Psoas muscle (tissue), 8 donors: ENCODE measurements around the gene VWA5A. TPM values are rescaled to one million over a fixed set of nuclear protein-coding genes. Genes with fewer than 3 reads are reported as not detected.

Experiments
- ATAC-seq, 4 donors: fragments of 200-7000 bp; cut with Tn5 transposase; one replicate each; pipeline ENCODE4 v1.9.1; 2020; ENCODE audit warnings: moderate library complexity in 3 of 4, mild to moderate bottlenecking in 2 of 4
- DNase-seq, 2 donors: peaks; one replicate each; pipeline ENCODE4 v3.0.0-alpha.2; 2020
- H3K27ac ChIP-seq: fragments of 200-600 bp; one replicate; pipeline ENCODE4 v1.8.0; 2022
- H3K27me3 ChIP-seq, 3 donors: fragments of 200-600 bp in 1 of 3; one replicate each; pipeline versions ENCODE4 v1.6.1 to v1.8.0; 2013 to 2022; ENCODE audit warnings: low read length in 2 of 3, mild to moderate bottlenecking in 2 of 3, moderate library complexity in 1 of 3; ENCODE audit not compliant: insufficient read depth in 3 of 3
- H3K36me3 ChIP-seq, 2 donors: fragments of 200-600 bp in 1 of 2; one replicate each; pipeline versions ENCODE4 v1.6.1 to v1.8.0; 2013 to 2022; ENCODE audit warnings: low read depth in 1 of 2, mild to moderate bottlenecking in 1 of 2, moderate library complexity in 1 of 2; ENCODE audit not compliant: insufficient read depth in 1 of 2
- H3K4me1 ChIP-seq: fragments of 200-600 bp; one replicate; pipeline ENCODE4 v1.8.0; 2022
- H3K4me3 ChIP-seq: fragments of 200-600 bp; one replicate; pipeline ENCODE4 v1.8.0; 2022; ENCODE audit warnings: mild to moderate bottlenecking
- H3K9me3 ChIP-seq: fragments of 200-600 bp; one replicate; pipeline ENCODE4 v1.8.0; 2022
- CTCF ChIP-seq: fragments of 200-600 bp; IDR thresholded peaks from one replicate; pipeline ENCODE4 v1.8.0; 2022; ENCODE audit warnings: antibody characterized with exemption
- whole genome bisulfite sequencing, 3 donors: extraction: QIAGEN DNeasy Blood & Tissue Kit; methylation state at CpG; one replicate each; pipeline versions ENCODE4 v1.1.6 to v1.1.7; 2013; 5-methylcytosine and 5-hydroxymethylcytosine counted together
- intact Hi-C, 2 donors: fragments of 100-400 bp; cut with DNase I; formaldehyde crosslinking; loops; one replicate each; pipeline versions ENCODE4 v1.11.0 to v1.14.2; 2022
- long read RNA-seq, 2 donors: library from polyadenylated mRNA; unstranded; transcript quantifications; one replicate each; pipeline ENCODE4 v2.0.0, GENCODE V29; 2021
- polyA plus RNA-seq, 3 donors: library from polyadenylated mRNA; stranded (reverse); fragments of 200-250 nt; gene quantifications; one replicate each; pipeline ENCODE4 v1.2.3, GENCODE V29; 2013
- total RNA-seq, 4 donors: library from RNA; stranded (reverse); fragmentation: NEBNext Ultra II Directional in 2 of 4; extraction: Animal tissue kit (Norgen Biotek cat#: 25700) in 2 of 4; gene quantifications; one replicate each; pipeline versions ENCODE4 v1.2.1 to v1.2.4, GENCODE V29; 2021 to 2023
- donor health status: healthy with polysubstance abuse.
- donor health status: DM: no; HTN: no; CAD: no; lungs with moderate emphysema.
- donor health status: Bipolar disorder and iron deficiency.
- donor health status: healthy.
- donor health status: DM: yes; HTN: yes; CAD: no.
- donor health status: DM: no; HTN: no; CAD: no.
- donor health status: DM: no; HTN: no; CAD: no.
- donor health status: DM: yes; HTN: yes; CAD: no.

VWA5A gene, protein sequence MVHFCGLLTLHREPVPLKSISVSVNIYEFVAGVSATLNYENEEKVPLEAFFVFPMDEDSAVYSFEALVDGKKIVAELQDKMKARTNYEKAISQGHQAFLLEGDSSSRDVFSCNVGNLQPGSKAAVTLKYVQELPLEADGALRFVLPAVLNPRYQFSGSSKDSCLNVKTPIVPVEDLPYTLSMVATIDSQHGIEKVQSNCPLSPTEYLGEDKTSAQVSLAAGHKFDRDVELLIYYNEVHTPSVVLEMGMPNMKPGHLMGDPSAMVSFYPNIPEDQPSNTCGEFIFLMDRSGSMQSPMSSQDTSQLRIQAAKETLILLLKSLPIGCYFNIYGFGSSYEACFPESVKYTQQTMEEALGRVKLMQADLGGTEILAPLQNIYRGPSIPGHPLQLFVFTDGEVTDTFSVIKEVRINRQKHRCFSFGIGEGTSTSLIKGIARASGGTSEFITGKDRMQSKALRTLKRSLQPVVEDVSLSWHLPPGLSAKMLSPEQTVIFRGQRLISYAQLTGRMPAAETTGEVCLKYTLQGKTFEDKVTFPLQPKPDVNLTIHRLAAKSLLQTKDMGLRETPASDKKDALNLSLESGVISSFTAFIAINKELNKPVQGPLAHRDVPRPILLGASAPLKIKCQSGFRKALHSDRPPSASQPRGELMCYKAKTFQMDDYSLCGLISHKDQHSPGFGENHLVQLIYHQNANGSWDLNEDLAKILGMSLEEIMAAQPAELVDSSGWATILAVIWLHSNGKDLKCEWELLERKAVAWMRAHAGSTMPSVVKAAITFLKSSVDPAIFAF
- total RNA-seq (1 to 10 TPM; 3.4 to 6.7 (median 4.8) TPM), polyA plus RNA-seq (1 to 10 TPM; 1.2 to 2.0 (median 1.3) TPM)
- long read RNA-seq, donor 1, partial matches to known transcripts: 1 of 2 reads
- long read RNA-seq, donor 1, other reads (novel, unspliced or antisense): 0 of 2 reads
- long read RNA-seq, donor 2, full-length matches to known transcripts: 5 of 7 reads
- long read RNA-seq, donor 2, partial matches to known transcripts: 2 of 7 reads
- long read RNA-seq, donor 2, other reads (novel, unspliced or antisense): 0 of 7 reads

DNA sequence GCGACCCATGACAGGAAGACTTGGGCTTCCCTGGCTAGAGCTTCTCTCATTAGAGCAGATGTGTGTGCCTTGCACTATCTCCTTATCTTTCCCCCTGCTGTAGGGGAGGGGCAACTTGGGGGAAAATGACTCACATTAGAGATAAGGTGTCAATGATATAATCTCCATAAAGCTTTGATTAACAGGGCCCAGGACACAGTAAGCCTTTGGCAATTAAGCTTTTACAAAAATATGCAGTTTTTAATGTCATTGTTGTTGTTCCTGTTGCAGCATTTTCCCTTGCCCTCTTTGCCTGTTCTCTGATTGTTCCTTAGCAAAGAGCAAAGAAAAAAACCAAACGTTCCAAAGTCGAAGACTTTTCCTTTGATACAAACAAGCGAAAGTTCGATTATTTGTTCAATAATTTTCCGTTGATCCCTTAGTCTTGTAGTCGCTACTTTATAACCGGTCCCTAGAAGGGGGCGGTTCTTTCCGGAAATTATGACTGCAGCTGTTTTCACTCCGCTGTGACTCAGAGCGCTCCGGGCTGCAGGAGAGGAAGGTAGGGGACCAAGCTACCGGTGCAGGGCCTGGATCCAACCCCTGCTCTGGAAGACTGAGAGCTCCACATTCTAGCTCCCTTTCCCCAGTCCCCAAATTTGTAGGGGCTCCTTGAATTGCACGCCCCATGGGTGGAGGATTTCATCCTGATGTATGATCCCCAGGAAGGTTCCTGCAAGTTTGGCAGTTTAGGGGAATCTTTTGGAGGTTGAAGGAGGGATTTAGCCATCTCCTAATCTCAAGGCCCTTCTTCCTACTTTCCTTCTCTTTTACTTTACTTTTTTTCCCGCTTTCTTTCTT is at the start of gene VWA5A:
Gene VWA5A, plus strand, starts transcription at position 509 of the 840 bp plus-strand sequence. CDS start 2,062 bp downstream, outside the sequence.
- ATAC-seq: peak; percentile 87 to 99 (median 98)
- peak within 1 kb of the TSS; percentile 65 for H3K4me3 ChIP-seq
- no peak for TF ChIP-seq CTCF
- intact Hi-C loops: no loop called here
- H3K9me3 ChIP-seq: no peaks in the 10 kb centered on the region
- 2 to 6% (median 4%) methylated on average over 16 of the region's 16 CpGs for WGBS, 3 donors
- peaks cover 0 to 24% of the 10 kb centered on the region in 2 donors for H3K36me3 ChIP-seq
- no peaks in the 10 kb centered on the region for H3K4me1 ChIP-seq
- no peak within 1 kb of the TSS for H3K27ac ChIP-seq
- no peaks in the 10 kb centered on the region for H3K27me3 ChIP-seq
- DNase-seq: peak; percentile 73 to 78

DNA sequence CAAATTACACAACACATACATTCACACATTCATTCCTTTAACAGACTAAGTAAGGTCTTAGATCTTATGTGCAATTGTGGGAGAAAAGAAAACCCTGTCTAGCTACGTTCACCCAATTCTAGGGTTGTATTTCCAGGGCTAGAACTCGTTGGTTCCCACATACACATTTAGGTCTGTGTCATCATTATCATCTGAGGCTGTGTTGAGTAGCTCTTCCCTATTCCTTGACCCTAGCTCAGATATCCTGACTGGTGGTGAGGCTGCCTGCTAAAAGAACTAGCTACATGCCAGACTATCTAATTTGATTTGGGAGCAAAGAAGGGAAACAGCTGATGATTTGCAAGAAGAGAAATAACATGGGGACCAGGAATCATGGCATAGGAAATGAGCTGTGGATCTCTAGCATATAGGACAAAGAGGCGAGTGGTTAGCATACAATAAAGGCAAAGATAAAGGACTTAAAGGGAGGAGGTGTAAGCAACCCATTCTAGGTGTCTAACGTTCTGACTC is 46.6 kb upstream of the VWA5A start:
- no peak for ATAC-seq
- DNase-seq: no peak
- no peak for TF ChIP-seq CTCF
- H3K27ac ChIP-seq: no peak overlapping the region
- intact Hi-C loops: no loop called here
- H3K27me3 ChIP-seq: peaks cover 0 to 25% (median 0%) of the 10 kb centered on the region in 3 donors
- no peaks in the 10 kb centered on the region for H3K9me3 ChIP-seq
- WGBS, 3 donors: 65 to 77% (median 70%) methylated on average over 4 of the region's 4 CpGs
- H3K4me3 ChIP-seq: no peak overlapping the region
- no peaks in the 10 kb centered on the region for H3K4me1 ChIP-seq
- no peaks in the 10 kb centered on the region for H3K36me3 ChIP-seq

GRCh38 chr11:124069429-124070401 is 45.5 kb upstream of the VWA5A start:
- peaks cover 0 to 25% (median 0%) of the 10 kb centered on the region in 3 donors for H3K27me3 ChIP-seq
- intact Hi-C loops: loop anchor here (5.0 to 10.0 kb wide), 2 partner anchors 123 to 515 kb away; no protein-coding TSS in a partner anchor
- no peaks in the 10 kb centered on the region for H3K36me3 ChIP-seq
- ATAC-seq: peak in 1 of 4 donors; percentile 51
- H3K9me3 ChIP-seq: no peaks in the 10 kb centered on the region
- H3K4me3 ChIP-seq: no peak overlapping the region
- no peak overlapping the region for H3K27ac ChIP-seq
- no peaks in the 10 kb centered on the region for H3K4me1 ChIP-seq
- DNase-seq: peak in 1 of 2 donors; percentile 17
- WGBS, 3 donors: 31 to 40% (median 32%) methylated on average over 28 of the region's 28 CpGs
- TF ChIP-seq CTCF: peak; percentile 19
